Esophagus squamous epithelium (tissue), 5 donors: ENCODE results near the gene FOXE3. TPM values are rescaled to one million over a fixed set of nuclear protein-coding genes. Genes with fewer than 3 reads are reported as not detected.

Experiments used
- DNase-seq: peaks from one replicate; lab custom pipeline; 2025; lab: John Stamatoyannopoulos, UW
- H3K27ac ChIP-seq, 4 donors: fragments of 200-600 bp; sonication (generic); one replicate each; pipeline ENCODE4 v1.5.1; 2016 to 2019; ENCODE audit warnings: mild to moderate bottlenecking in 1 of 4
- H3K27me3 ChIP-seq, 4 donors: fragments of 200-600 bp; sonication (generic); 1 replicate in 3 of 4; 2 replicates in 1 of 4; pipeline versions ENCODE4 v1.5.1 to v1.6.0; 2017 to 2021; ENCODE audit warnings: antibody characterized with exemption in 1 of 4
- H3K36me3 ChIP-seq, 3 donors: fragments of 200-600 bp; sonication (generic); one replicate each; pipeline ENCODE4 v1.5.1; 2016 to 2019
- H3K4me1 ChIP-seq, 3 donors: fragments of 200-600 bp; sonication (generic); one replicate each; pipeline ENCODE4 v1.5.1; 2017 to 2019
- H3K4me3 ChIP-seq, 4 donors: fragments of 200-600 bp; sonication (generic); 1 replicate in 3 of 4; 2 replicates in 1 of 4; pipeline ENCODE4 v1.5.1; 2016 to 2019; ENCODE audit warnings: mild to moderate bottlenecking in 2 of 4, moderate library complexity in 1 of 4
- H3K9me3 ChIP-seq, 3 donors: fragments of 200-600 bp; sonication (generic); one replicate each; pipeline ENCODE4 v1.5.1; 2016 to 2019
- POLR2A ChIP-seq, 4 donors: fragments of 450-650 bp; IDR thresholded peaks; one replicate each; pipeline ENCODE4 v1.6.1; 2017; ENCODE audit warnings: antibody characterized with exemption in 4 of 4, mild to moderate bottlenecking in 4 of 4, moderate library complexity in 3 of 4
- WGBS, 2 donors: methylation state at CpG; one replicate each; pipeline ENCODE4 v1.1.5; 2018; 5-methylcytosine and 5-hydroxymethylcytosine counted together
- intact Hi-C: fragments of 100-400 bp; cut with DNase I; formaldehyde crosslinking; loops from one replicate; pipeline ENCODE4 v1.15.0; 2022
- total RNA-seq, 4 donors: library from RNA; depleted of rRNA; stranded (reverse); fragments of >200 nt; gene quantifications; one replicate each; pipeline ENCODE4 v1.1.0, GENCODE V29; 2016
- TF ChIP-seq, protein P1 (sequence below), 6 experiments: fragments of 450-650 bp in 4 of 6; fragments of 200-600 bp in 2 of 6; sonication (generic) in 2 of 6; IDR thresholded peaks; one replicate each; pipeline ENCODE4 v1.5.1; 2016 to 2019; ENCODE audit warnings: antibody characterized with exemption in 6 of 6, mild to moderate bottlenecking in 4 of 6, moderate library complexity in 4 of 6
- donor health status: DM: yes; HTN: yes; CAD: no.

Gene FOXE3
- total RNA-seq, 4 donors from 2014 or later: not detected

DNA sequence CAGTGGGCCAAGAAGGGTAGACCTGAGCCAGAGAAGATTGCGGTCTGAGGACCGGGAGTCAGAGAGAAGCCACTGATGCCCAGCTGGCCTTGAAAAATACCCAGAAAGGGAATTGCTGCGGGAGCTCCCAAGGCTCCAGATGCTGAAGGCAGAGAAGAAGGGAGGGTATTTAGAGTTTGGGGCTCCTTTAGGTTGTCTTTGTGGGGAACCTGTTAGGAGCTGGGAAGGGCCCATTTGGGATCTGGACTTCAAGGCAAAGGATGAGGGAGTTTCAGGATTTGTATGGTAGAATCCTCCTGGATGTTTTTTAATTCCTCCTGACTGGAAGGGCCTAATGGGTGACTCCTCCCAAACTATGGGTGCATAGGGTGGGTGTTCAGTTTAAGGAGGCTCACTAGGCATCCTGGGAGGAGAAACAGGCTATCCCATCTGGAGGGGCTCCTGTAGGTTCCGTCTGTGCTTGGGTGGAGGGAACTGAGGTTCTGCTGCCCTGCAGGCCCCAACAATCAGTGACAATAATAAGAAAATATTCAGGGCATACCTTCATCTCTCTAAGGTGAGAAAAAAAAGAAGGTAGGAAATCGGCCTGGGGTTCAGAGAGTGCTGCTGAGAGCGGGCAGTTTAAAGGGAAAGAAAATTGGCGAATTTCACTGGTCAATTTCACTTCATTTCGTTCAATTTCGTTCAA, 26.9 kb downstream of the FOXE3 start:
- WGBS, 2 donors: 65 to 66% methylated on average over 9 of the region's 9 CpGs
- intact Hi-C loops: loop anchor here (5.0 kb wide), 1 partner anchor 264 kb away; no protein-coding TSS in a partner anchor
- no peak for TF ChIP-seq POLR2A (IDR thresholded peaks at IDR 0.05)
- TF ChIP-seq, protein P1, sequence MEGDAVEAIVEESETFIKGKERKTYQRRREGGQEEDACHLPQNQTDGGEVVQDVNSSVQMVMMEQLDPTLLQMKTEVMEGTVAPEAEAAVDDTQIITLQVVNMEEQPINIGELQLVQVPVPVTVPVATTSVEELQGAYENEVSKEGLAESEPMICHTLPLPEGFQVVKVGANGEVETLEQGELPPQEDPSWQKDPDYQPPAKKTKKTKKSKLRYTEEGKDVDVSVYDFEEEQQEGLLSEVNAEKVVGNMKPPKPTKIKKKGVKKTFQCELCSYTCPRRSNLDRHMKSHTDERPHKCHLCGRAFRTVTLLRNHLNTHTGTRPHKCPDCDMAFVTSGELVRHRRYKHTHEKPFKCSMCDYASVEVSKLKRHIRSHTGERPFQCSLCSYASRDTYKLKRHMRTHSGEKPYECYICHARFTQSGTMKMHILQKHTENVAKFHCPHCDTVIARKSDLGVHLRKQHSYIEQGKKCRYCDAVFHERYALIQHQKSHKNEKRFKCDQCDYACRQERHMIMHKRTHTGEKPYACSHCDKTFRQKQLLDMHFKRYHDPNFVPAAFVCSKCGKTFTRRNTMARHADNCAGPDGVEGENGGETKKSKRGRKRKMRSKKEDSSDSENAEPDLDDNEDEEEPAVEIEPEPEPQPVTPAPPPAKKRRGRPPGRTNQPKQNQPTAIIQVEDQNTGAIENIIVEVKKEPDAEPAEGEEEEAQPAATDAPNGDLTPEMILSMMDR (IDR thresholded peaks at IDR 0.05): no peak

DNA sequence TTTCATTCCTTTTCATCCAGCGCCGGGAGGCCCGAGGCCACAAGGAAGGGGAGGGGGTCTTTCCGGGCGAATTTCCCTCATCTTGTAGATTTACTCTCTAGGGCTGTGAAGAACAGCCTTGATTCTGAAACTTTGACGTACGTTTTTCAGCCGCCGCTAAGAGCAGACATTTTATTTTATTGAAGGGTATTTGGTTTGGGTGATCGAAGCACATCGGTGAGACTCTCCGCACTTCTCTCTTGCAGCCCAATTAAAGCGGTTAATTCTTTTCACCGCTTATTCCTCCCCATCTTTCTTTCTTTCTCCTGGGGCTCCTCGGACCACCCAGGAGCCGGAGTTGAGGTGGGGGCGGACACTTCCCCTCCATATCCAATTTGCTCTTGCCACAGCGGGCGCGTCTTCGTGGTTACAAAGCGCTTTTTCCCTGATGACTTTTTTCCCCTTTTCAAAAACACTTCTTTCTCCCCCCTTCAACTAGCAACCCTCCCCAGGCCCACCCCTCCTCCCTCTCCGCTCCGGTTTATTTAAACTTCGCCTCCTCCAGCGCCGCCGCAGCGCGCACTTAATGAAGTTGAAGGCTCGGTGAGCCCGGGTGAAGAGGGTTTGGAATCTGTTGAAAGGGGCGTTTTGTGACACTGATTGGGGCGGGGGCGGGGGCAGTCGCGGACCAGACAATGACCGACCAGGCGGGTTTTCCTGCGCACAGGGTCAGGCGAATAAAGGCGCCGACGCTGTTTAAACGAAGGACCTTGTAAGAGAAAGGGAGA, 27.6 kb downstream of the FOXE3 start:
- Histone ChIP-seq H3K4me3 (no peak overlapping the region), H3K27ac (no peak overlapping the region), H3K36me3 (no peaks in the 10 kb centered on the region), H3K4me1 (peaks cover 12 to 27% (median 14%) of the 10 kb centered on the region in 3 donors), H3K27me3 (peaks cover 36 to 100% (median 49%) of the 10 kb centered on the region in 4 donors), H3K9me3 (no peaks in the 10 kb centered on the region)
- intact Hi-C loops: loop anchor here (5.0 kb wide), 1 partner anchor 264 kb away; no protein-coding TSS in a partner anchor
- no peak for DNase-seq
- TF ChIP-seq POLR2A (IDR thresholded peaks at IDR 0.05): no peak
- TF ChIP-seq, protein P1 (IDR thresholded peaks at IDR 0.05): no peak
- 29 to 38% methylated on average over 33 to 36 of the region's 45 CpGs for WGBS, 2 donors

More for the DNA sequence above, 26.9 kb downstream of the FOXE3 start:
- Histone ChIP-seq H3K4me1 (peaks cover 12 to 33% (median 19%) of the 10 kb centered on the region in 3 donors), H3K27me3 (peaks cover 35 to 100% (median 49%) of the 10 kb centered on the region in 4 donors), H3K4me3 (no peak overlapping the region), H3K36me3 (no peaks in the 10 kb centered on the region), H3K9me3 (no peaks in the 10 kb centered on the region), H3K27ac (no peak overlapping the region)
- no peak for DNase-seq

DNA sequence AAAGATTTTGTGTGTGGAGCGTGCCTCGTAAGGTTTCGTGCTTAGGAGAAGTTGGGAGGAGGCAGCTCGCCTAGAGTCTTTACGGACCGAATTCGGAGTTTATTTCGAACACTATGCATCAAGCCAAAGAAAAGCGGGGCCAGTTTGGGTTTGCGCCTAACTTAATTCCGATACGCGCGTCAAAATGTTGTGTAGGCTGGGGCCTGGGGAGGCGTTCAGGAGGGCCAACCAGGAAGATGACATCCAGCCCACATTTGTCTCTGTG, 28.1 kb downstream of the FOXE3 start:
- intact Hi-C loops: loop anchor here (5.0 kb wide), 1 partner anchor 263 kb away; no protein-coding TSS in a partner anchor
- DNase-seq: no peak
- Histone ChIP-seq H3K4me3 (peak overlapping the region in 2 of 4 donors; percentile 29 to 58), H3K4me1 (peaks cover 9 to 23% (median 12%) of the 10 kb centered on the region in 3 donors), H3K27ac (no peak overlapping the region), H3K9me3 (no peaks in the 10 kb centered on the region), H3K36me3 (no peaks in the 10 kb centered on the region), H3K27me3 (peaks cover 31 to 100% (median 50%) of the 10 kb centered on the region in 4 donors)
- TF ChIP-seq POLR2A (IDR thresholded peaks at IDR 0.05): no peak
- 14 to 22% methylated on average over 14 of the region's 15 CpGs for WGBS, 2 donors

DNA sequence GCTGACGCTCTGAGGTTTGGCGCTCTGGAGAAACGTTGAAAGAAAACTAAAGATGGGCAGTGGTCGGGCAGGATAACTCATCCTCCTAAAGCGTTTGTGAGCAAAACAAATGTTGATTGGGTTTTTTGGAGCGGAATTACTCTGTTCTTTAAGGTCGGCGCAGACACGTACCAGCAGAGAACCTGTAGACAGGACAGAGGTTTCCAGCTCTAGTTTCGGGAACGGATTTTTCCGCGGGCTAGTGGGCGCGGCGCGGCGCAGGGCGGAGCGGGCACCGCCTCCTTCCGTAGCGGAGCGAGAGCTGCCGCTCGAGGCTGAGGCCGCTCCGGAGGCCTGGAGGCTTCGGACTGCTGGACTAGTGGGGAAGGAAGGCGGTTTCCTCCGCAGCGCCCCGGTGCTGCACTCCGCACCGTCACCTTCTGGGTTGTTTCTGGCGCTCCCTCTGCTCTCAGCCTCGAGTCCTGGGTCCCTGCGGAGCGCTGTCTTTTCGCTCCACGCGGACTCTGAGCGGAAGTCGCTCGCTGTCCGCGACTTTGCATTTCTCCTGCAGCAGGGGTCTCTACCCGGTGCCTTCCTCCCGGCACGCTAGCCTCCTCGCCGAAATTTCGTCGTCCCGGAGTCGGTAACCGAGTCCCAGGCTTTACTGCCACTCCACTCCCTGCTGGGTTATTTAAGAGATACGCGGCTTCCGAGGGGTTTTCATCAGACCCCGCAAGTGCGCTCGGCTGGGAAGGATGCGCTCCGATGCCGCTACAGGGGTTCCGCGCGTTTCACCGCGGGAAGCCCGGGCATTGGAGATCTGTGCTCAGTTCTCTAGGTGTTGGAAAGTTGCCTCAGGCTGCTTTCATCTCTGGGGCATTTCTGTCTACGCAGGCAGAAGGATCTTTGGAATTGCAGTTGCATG, 28.7 kb downstream of the FOXE3 start:
- H3K4me1 ChIP-seq: peaks cover 6 to 24% (median 12%) of the 10 kb centered on the region in 3 donors
- peak overlapping the region in 2 of 4 donors; percentile 29 to 58 for H3K4me3 ChIP-seq
- no peaks in the 10 kb centered on the region for H3K9me3 ChIP-seq
- intact Hi-C loops: loop anchor here (5.0 kb wide), 1 partner anchor 262 kb away; no protein-coding TSS in a partner anchor
- H3K36me3 ChIP-seq: no peaks in the 10 kb centered on the region
- H3K27ac ChIP-seq: no peak overlapping the region
- H3K27me3 ChIP-seq: peaks cover 30 to 100% (median 50%) of the 10 kb centered on the region in 4 donors
- DNase-seq: no peak
- WGBS, 2 donors: 6 to 8% methylated on average over 17 to 28 of the region's 73 CpGs
- no peak for TF ChIP-seq POLR2A (IDR thresholded peaks at IDR 0.05)
- TF ChIP-seq, protein P1 (IDR thresholded peaks at IDR 0.05): no peak
